Fibroblast of the aortic adventitia (primary cell): ENCODE measurements around the gene ADAMTS6. TPM values are rescaled to one million over a fixed set of nuclear protein-coding genes. Genes with fewer than 3 reads are reported as not detected.

Source experiments
- DNase-seq: peaks from one replicate; pipeline ENCODE4 v3.0.0-alpha.2; 2010; ENCODE audit warnings: low read depth
- H3K4me3 ChIP-seq: 2 replicates; pipeline ENCODE4 v1.5.1; 2011; ENCODE audit warnings: low read depth, mild to moderate bottlenecking, control low read depth, low read length, moderate library complexity
- total RNA-seq: library from RNA; depleted of rRNA; stranded (reverse); fragments of >200 nt; gene quantifications from 2 replicates; pipeline ENCODE4 v1.2.3, GENCODE V29; 2012; ENCODE audit warnings: low replicate concordance
- TF ChIP-seq, protein P1 (sequence below): IDR thresholded peaks from 2 replicates; pipeline ENCODE4 v1.5.1; 2011; ENCODE audit warnings: mild to moderate bottlenecking, low read length, control low read depth, inconsistent platforms; ENCODE audit not compliant: insufficient read depth

Gene ADAMTS6
- total RNA-seq, 1 donor, result 40.8 TPM

DNA sequence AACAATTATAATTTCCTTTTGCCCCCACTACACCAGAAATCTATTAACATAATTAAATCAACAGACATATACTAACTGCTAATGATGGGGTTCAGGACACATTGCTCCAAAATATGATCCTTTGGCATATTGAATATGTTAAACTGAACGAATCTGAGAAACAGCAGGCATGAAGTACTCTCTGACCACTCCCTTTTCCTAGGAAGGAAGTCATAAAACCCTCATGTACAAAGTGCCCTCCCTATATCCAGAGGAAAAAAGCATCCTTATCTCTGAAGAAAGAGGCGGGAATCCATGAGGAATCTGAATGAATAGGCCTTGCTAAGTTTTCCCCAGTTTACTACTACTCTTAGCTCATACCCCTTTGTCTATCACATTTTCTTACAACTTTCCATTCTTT, 67.9 kb downstream of the ADAMTS6 start:
- no peak for DNase-seq
- TF ChIP-seq, protein P1, sequence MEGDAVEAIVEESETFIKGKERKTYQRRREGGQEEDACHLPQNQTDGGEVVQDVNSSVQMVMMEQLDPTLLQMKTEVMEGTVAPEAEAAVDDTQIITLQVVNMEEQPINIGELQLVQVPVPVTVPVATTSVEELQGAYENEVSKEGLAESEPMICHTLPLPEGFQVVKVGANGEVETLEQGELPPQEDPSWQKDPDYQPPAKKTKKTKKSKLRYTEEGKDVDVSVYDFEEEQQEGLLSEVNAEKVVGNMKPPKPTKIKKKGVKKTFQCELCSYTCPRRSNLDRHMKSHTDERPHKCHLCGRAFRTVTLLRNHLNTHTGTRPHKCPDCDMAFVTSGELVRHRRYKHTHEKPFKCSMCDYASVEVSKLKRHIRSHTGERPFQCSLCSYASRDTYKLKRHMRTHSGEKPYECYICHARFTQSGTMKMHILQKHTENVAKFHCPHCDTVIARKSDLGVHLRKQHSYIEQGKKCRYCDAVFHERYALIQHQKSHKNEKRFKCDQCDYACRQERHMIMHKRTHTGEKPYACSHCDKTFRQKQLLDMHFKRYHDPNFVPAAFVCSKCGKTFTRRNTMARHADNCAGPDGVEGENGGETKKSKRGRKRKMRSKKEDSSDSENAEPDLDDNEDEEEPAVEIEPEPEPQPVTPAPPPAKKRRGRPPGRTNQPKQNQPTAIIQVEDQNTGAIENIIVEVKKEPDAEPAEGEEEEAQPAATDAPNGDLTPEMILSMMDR, result no peak
- no peak overlapping the region for H3K4me3 ChIP-seq

DNA sequence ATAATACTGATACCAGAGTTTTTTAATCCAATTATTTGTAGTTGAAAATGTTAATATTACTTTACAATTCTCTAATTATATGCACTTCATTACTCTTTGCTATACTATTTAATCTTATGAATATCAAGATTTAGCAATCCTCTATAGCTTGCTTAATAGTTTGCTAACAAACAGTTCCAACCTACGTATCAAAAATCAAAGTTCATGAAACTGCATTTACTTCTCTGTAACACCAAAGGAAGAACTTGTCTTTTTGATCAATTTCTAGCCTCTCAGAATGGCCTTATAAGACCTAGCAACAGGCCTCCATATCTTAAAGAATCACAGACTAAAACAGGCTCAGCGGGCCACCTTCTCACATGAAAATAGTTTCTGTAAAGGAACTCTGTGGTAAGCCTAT, 68.9 kb downstream of the ADAMTS6 start:
- no peak for DNase-seq
- H3K4me3 ChIP-seq, result no peak overlapping the region
- TF ChIP-seq, protein P1, result no peak

DNA sequence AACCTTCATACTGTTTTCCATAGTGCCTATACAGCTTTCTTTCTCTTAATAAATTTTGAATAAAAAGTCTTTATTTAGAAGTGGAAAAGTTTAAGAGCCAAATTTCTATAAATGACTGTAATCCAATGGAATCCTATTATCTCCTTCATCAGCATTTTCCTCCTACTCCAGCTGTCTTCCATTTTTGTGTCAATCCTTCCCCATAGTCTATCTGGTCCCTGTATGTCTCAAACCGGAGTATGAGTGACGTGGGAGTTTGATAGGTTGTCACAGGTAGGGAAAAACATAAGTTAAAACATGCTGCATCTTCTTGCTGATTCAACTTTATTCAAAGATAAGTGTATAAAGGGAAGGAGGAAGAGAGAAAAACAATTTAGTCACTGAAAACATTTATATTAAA, 70.4 kb downstream of the ADAMTS6 start:
- TF ChIP-seq, protein P1, result no peak
- H3K4me3 ChIP-seq, result no peak overlapping the region
- DNase-seq, result no peak

DNA sequence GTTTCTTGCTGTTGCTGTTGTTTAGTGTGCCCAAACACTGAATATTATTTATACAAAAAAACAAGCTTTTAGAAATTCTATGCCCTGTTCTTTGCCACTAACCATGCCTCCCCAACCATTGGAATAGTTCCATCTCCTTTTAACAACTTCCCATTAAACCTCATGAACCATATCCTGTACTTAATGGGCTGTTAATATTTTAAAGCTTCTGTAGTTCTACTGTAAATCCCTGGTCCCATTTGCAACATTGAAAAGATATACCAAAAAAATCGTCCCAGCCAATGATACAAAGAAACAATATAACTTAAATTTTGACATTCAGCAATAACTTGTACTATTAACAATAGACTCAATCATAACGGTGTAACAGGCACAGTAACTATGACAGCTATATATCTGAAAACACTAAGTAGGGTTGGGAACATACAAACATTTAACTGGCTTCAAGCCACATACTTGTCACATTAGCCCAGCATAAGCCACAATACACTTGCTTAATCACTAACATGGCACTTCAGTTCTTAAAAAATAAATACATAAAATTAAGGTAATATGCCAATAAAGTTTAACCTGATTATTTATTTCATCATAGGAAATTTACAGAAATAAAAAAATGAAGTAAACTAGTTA, 86.1 kb downstream of the ADAMTS6 start:
- H3K4me3 ChIP-seq, result no peak overlapping the region
- DNase-seq, result no peak
- TF ChIP-seq, protein P1, result no peak

DNA sequence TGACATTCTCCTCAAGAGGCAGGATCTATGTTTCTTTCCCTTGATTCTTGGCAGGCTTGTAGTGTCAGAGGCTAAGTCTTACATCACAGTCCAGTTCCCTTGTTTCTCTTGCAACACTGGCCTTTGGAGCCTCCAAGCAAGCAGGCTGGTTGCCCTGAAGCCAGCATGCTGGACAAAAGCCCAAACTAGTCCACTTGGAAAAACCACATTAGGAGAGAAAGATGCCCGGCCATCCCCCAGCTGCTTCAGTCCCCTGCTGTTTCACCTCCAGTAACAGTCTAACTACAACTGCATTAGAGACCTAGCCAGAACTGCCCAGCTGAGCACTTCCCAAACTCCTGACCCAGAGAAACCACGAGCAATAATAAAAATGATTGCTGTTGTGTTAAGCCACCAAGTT, 87.6 kb downstream of the ADAMTS6 start:
- H3K4me3 ChIP-seq, result no peak overlapping the region
- DNase-seq, result peak; percentile 98
- TF ChIP-seq, protein P1, result no peak

DNA sequence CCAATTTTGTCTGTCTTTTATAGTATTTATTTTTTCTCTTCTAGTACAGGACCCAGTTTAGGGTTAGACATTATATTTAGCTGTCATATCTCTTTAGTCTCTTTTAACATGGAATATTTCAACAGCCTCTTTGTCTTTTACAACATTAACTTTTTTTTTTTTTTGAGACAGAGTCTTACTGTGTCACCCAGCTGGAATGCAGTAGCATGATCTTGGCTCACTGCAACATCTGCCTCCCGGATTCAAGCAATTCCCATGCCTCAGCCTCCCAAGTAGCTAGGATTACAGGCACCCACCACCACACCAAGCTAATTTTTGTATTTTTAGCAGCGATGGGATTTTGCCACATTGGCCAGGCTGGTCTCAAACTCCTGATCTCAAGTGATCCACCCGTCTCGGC, 90.1 kb downstream of the ADAMTS6 start:
- TF ChIP-seq, protein P1, result no peak
- peak; percentile 36 for DNase-seq
- H3K4me3 ChIP-seq, result no peak overlapping the region

DNA sequence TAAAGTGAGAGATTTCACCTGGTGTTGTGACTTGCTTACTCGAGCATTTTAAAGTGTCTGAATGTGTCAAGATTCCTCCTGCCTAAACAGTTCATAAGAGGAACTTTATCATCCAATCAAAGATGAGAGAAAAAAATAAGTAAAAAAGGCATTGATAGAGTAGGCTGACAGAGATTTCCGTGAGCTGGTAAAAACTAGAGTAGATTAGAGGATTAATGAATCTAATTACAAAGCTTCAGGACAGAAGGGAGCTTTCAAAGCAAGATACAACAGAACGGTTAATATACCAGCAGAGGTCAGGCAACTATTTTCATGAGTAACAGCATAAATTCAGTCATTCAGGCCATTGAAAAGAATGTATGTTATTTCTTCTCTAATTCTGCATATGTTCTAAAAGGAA, 91.5 kb downstream of the ADAMTS6 start:
- H3K4me3 ChIP-seq, result no peak overlapping the region
- TF ChIP-seq, protein P1, result no peak
- no peak for DNase-seq
